HCT116 (cell line): Measurements from ENCODE around the gene TRMO. TPM values are rescaled to one million over a fixed set of nuclear protein-coding genes. Genes with fewer than 3 reads are reported as not detected.

ENCODE experiments used
- ATAC-seq: fragments of 200-7000 bp; cut with Tn5 transposase; 2 replicates; pipeline ENCODE4 v1.9.1; 2020; ENCODE audit warnings: mild to moderate bottlenecking, moderate library complexity
- BruUV-seq: library from RNA; stranded (reverse); fragments of 400-500 nt; replicated peaks from 2 replicates; lab custom pipeline; 2021; lab: Mats Ljungman, UMichigan
- CTCF ChIA-PET: fragments of 300-600 bp; sonication (Branson Sonifier 250); formaldehyde crosslinking; loops from one replicate; lab custom pipeline; 2021; ENCODE audit warnings: antibody characterized with exemption; lab: Charles Lee
- POLR2A ChIA-PET: fragments of 300-600, 350-600 bp; sonication (Branson Sonifier 250); formaldehyde crosslinking; loops from one replicate; lab custom pipeline; 2021; ENCODE audit warnings: antibody characterized with exemption; lab: Charles Lee
- RAD21 ChIA-PET, 2 experiments: fragments of 300-600 bp; sonication (Branson Sonifier 250); formaldehyde crosslinking; loops; one replicate each; lab custom pipeline; 2023; ENCODE audit warnings: low total read pairs in 2 of 2; ENCODE audit not compliant: uncharacterized antibody in 2 of 2, unreplicated experiment in 2 of 2, low non-redundant PET in 1 of 2; lab: Charles Lee
- DNase-seq: peaks from one replicate; pipeline ENCODE4 v3.0.0-alpha.2; 2010; ENCODE audit warnings: low read depth, low spot score
- H2AFZ ChIP-seq: fragments of 200-600 bp; shearing (Covaris generic), sonication (generic); 2 replicates; pipeline ENCODE4 v1.6.1; 2017; ENCODE audit warnings: low read depth, mixed run types, mixed read lengths, antibody characterized with exemption, low read length; ENCODE audit not compliant: poor library complexity, severe bottlenecking
- H3K27ac ChIP-seq: 2 replicates; pipeline ENCODE4 v1.5.1; 2012; ENCODE audit warnings: low read depth, low read length
- H3K27me3 ChIP-seq: fragments of 200-600 bp; sonication (generic); 2 replicates; pipeline ENCODE4 v1.6.1; 2016; ENCODE audit warnings: mixed run types, low read length, mixed read lengths; ENCODE audit not compliant: insufficient read depth
- H3K36me3 ChIP-seq, 2 experiments: fragments of 200-500 bp in 1 of 2; fragments of 200-600 bp in 1 of 2; sonication (Bioruptor generic) in 1 of 2; sonication (generic) in 1 of 2; 2 replicates each; pipeline versions ENCODE4 v1.5.1 to v1.6.1; 2014 to 2016; ENCODE audit warnings: low read length in 2 of 2, inconsistent platforms in 1 of 2, mixed read lengths in 1 of 2, mixed run types in 1 of 2; ENCODE audit not compliant: insufficient read depth in 2 of 2, control insufficient read depth in 1 of 2
- H3K4me1 ChIP-seq, 2 experiments: fragments of 200-600 bp in 1 of 2; sonication (generic) in 1 of 2; 2 replicates each; pipeline versions ENCODE4 v1.5.1 to v1.6.1; 2012 to 2017; ENCODE audit warnings: low read length in 2 of 2, inconsistent platforms in 1 of 2, mild to moderate bottlenecking in 1 of 2, mixed read lengths in 1 of 2, mixed run types in 1 of 2, moderate library complexity in 1 of 2; ENCODE audit not compliant: insufficient read depth in 2 of 2, control insufficient read depth in 1 of 2
- H3K4me2 ChIP-seq: fragments of 200-600 bp; sonication (generic); 2 replicates; pipeline ENCODE4 v1.6.1; 2017; ENCODE audit warnings: mixed run types, low read length, mixed read lengths
- H3K4me3 ChIP-seq, 2 experiments: fragments of 200-600 bp in 1 of 2; sonication (generic) in 1 of 2; replicated peaks in 1 of 2; 2 replicates each; pipeline ENCODE4 v1.5.1; 2011 to 2016; ENCODE audit warnings: low read length in 2 of 2, control low read depth in 1 of 2, low read depth in 1 of 2, mild to moderate bottlenecking in 1 of 2, mixed read lengths in 1 of 2, mixed run types in 1 of 2
- H3K79me2 ChIP-seq: fragments of 200-600 bp; sonication (generic); 2 replicates; pipeline ENCODE4 v1.6.1; 2017; ENCODE audit warnings: mild to moderate bottlenecking, mixed run types, low read length, moderate library complexity, mixed read lengths; ENCODE audit not compliant: insufficient read depth
- H3K9ac ChIP-seq: fragments of 200-600 bp; sonication (generic); 2 replicates; pipeline ENCODE4 v1.6.1; 2016; ENCODE audit warnings: low read length, mixed read lengths
- H3K9me2 ChIP-seq: fragments of 200-600 bp; sonication (generic), shearing (Covaris generic); 2 replicates; pipeline ENCODE4 v1.6.1; 2017; ENCODE audit warnings: mixed run types, mild to moderate bottlenecking, moderate library complexity; ENCODE audit not compliant: insufficient read depth
- H3K9me3 ChIP-seq, 2 experiments: fragments of 200-500 bp in 1 of 2; fragments of 200-600 bp in 1 of 2; sonication (Bioruptor generic) in 1 of 2; sonication (generic) in 1 of 2; 2 replicates each; pipeline ENCODE4 v1.6.1; 2014 to 2017; ENCODE audit warnings: low read length in 2 of 2, mixed read lengths in 2 of 2, inconsistent platforms in 1 of 2, low read depth in 1 of 2, mild to moderate bottlenecking in 1 of 2, mixed run types in 1 of 2, moderate library complexity in 1 of 2; ENCODE audit not compliant: control insufficient read depth in 1 of 2, insufficient read depth in 1 of 2
- H4K20me1 ChIP-seq: fragments of 200-600 bp; sonication (generic), shearing (Covaris generic); 2 replicates; pipeline ENCODE4 v1.6.1; 2017; ENCODE audit warnings: mixed run types, mild to moderate bottlenecking, moderate library complexity; ENCODE audit not compliant: insufficient read depth
- CBX3 ChIP-seq: IDR thresholded peaks from 2 replicates; pipeline ENCODE4 v1.6.1; 2012; ENCODE audit warnings: low read depth
- CEBPB ChIP-seq: IDR thresholded peaks from 2 replicates; pipeline ENCODE4 v1.6.1; 2012; ENCODE audit warnings: low read depth
- EGR1 ChIP-seq: IDR thresholded peaks from 2 replicates; pipeline ENCODE4 v1.6.1; 2012; ENCODE audit warnings: low read depth
- ELF1 ChIP-seq: IDR thresholded peaks from 2 replicates; pipeline ENCODE4 v1.6.1; 2012; ENCODE audit warnings: low read depth, borderline replicate concordance
- EZH2 ChIP-seq: fragments of 200-600 bp; sonication (generic); IDR thresholded peaks from 2 replicates; pipeline ENCODE4 v1.6.1; 2017; ENCODE audit warnings: antibody characterized with exemption, mixed run types
- EZH2phosphoT487 ChIP-seq: fragments of 200-600 bp; IDR thresholded peaks from 2 replicates; pipeline ENCODE4 v1.6.1; 2018; ENCODE audit warnings: antibody characterized with exemption, borderline replicate concordance
- FOSL1 ChIP-seq: IDR thresholded peaks from 2 replicates; pipeline ENCODE4 v1.6.1; 2012; ENCODE audit warnings: low read depth
- POLR2A ChIP-seq: IDR thresholded peaks from 2 replicates; pipeline ENCODE4 v1.7.0; 2011; ENCODE audit warnings: borderline replicate concordance; ENCODE audit not compliant: insufficient read depth, insufficient read length; ENCODE audit errors: extremely low read depth
- POLR2AphosphoS5 ChIP-seq: IDR thresholded peaks from 2 replicates; pipeline ENCODE4 v1.6.1; 2011; ENCODE audit warnings: mild to moderate bottlenecking, low read depth, low read length, moderate library complexity
- RAD21 ChIP-seq: IDR thresholded peaks from 2 replicates; pipeline ENCODE4 v1.6.1; 2012; ENCODE audit warnings: low read depth, mild to moderate bottlenecking
- REST ChIP-seq: IDR thresholded peaks from 2 replicates; pipeline ENCODE4 v1.6.1; 2012; ENCODE audit warnings: low read depth
- SP1 ChIP-seq: IDR thresholded peaks from 2 replicates; pipeline ENCODE4 v1.6.1; 2012; ENCODE audit warnings: low read depth
- ZNF274 ChIP-seq: fragments of 200-500 bp; sonication (Bioruptor generic); IDR thresholded peaks from 2 replicates; pipeline ENCODE4 v1.6.1; 2014; ENCODE audit warnings: mild to moderate bottlenecking, low read depth, low read length, inconsistent platforms
- intact Hi-C: fragments of 100-400 bp; cut with micrococcal nuclease; formaldehyde crosslinking; loops from 2 replicates; pipeline ENCODE4 v1.10.0; 2022
- total RNA-seq: library from RNA; stranded (reverse); gene quantifications from one replicate; pipeline ENCODE4 v1.2.1, GENCODE V29; 2021; ENCODE audit not compliant: unreplicated experiment
- TF ChIP-seq, protein P1 (sequence below): IDR thresholded peaks from 2 replicates; pipeline ENCODE4 v1.6.1; 2011; ENCODE audit warnings: mild to moderate bottlenecking, low read length, moderate library complexity; ENCODE audit not compliant: insufficient replicate concordance; ENCODE audit errors: extremely low read depth
- TF ChIP-seq, protein P2 (sequence below): IDR thresholded peaks from 2 replicates; pipeline ENCODE4 v1.6.1; 2012
- TF ChIP-seq, protein P3 (sequence below), 3 experiments: fragments of 200-600 bp in 1 of 3; sonication (generic) in 1 of 3; IDR thresholded peaks in 2 of 3; conservative IDR thresholded peaks in 1 of 3; 2 replicates each; pipeline ENCODE4 v1.5.1; 2012 to 2017; ENCODE audit warnings: low read depth in 2 of 3, low read length in 2 of 3, antibody characterized with exemption in 1 of 3, borderline replicate concordance in 1 of 3, control low read depth in 1 of 3, mild to moderate bottlenecking in 1 of 3, mixed read lengths in 1 of 3, mixed run types in 1 of 3, moderate library complexity in 1 of 3; ENCODE audit not compliant: insufficient read depth in 1 of 3

The TRMO gene
- total RNA-seq, 1 experiment from 2014 or later, result 10.2 TPM

DNA sequence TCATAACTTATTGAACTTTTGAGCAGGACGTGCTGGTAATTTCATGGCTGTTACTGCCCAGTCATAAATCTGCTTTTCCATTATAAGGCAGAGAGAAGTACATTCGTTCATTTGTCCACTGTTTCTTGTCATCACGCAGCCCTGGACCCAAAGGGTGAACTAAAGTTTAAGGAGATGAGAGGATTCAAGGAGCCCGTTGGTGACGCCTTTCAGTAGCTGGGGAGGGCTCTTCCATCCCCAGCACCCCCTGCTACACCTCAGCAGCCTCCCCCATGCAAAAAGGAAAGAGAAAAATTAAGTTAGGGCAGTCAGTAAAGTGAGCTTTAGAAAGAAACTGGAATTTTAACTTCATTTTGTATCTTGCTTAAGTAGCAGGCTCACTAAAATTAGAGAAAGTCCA lies 66.4 kb downstream of the TRMO start:
- no peak overlapping the region for H3K4me3 ChIP-seq
- H3K27ac ChIP-seq, result no peak overlapping the region
- no peaks in the 10 kb centered on the region for H3K36me3 ChIP-seq
- no peak for DNase-seq
- no peak overlapping the region for H2AFZ ChIP-seq
- no peaks in the 10 kb centered on the region for H3K4me1 ChIP-seq
- H3K79me2 ChIP-seq, result no peaks in the 10 kb centered on the region
- H3K9me2 ChIP-seq, result no peaks in the 10 kb centered on the region
- no peak overlapping the region for H3K4me2 ChIP-seq
- ChIA-PET RAD21 (no interaction called here), CTCF (no interaction called here)
- no TSS peak for BruUV-seq
- no peaks in the 10 kb centered on the region for H3K27me3 ChIP-seq
- no peaks in the 10 kb centered on the region for H3K9me3 ChIP-seq
- ATAC-seq, result no peak
- H3K9ac ChIP-seq, result no peak overlapping the region
- H4K20me1 ChIP-seq, result no peaks in the 10 kb centered on the region
- TF ChIP-seq CBX3 (no peak), REST (no peak), CEBPB (no peak), POLR2AphosphoS5 (no peak), SP1 (no peak), FOSL1 (no peak), EGR1 (no peak), ZNF274 (no peak), EZH2phosphoT487 (no peak), ELF1 (no peak), EZH2 (no peak), RAD21 (no peak), POLR2A (no peak)
- TF ChIP-seq, protein P1, sequence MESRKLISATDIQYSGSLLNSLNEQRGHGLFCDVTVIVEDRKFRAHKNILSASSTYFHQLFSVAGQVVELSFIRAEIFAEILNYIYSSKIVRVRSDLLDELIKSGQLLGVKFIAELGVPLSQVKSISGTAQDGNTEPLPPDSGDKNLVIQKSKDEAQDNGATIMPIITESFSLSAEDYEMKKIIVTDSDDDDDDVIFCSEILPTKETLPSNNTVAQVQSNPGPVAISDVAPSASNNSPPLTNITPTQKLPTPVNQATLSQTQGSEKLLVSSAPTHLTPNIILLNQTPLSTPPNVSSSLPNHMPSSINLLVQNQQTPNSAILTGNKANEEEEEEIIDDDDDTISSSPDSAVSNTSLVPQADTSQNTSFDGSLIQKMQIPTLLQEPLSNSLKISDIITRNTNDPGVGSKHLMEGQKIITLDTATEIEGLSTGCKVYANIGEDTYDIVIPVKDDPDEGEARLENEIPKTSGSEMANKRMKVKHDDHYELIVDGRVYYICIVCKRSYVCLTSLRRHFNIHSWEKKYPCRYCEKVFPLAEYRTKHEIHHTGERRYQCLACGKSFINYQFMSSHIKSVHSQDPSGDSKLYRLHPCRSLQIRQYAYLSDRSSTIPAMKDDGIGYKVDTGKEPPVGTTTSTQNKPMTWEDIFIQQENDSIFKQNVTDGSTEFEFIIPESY, result no peak
- TF ChIP-seq, protein P2, sequence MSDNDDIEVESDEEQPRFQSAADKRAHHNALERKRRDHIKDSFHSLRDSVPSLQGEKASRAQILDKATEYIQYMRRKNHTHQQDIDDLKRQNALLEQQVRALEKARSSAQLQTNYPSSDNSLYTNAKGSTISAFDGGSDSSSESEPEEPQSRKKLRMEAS, result no peak
- TF ChIP-seq, protein P3, sequence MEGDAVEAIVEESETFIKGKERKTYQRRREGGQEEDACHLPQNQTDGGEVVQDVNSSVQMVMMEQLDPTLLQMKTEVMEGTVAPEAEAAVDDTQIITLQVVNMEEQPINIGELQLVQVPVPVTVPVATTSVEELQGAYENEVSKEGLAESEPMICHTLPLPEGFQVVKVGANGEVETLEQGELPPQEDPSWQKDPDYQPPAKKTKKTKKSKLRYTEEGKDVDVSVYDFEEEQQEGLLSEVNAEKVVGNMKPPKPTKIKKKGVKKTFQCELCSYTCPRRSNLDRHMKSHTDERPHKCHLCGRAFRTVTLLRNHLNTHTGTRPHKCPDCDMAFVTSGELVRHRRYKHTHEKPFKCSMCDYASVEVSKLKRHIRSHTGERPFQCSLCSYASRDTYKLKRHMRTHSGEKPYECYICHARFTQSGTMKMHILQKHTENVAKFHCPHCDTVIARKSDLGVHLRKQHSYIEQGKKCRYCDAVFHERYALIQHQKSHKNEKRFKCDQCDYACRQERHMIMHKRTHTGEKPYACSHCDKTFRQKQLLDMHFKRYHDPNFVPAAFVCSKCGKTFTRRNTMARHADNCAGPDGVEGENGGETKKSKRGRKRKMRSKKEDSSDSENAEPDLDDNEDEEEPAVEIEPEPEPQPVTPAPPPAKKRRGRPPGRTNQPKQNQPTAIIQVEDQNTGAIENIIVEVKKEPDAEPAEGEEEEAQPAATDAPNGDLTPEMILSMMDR (IDR thresholded peaks at IDR 0.05 in 2 of 3, conservative IDR thresholded peaks at IDR 0.05 in 1 of 3; ENCODE audit: borderline replicate concordance in 1 of 3, insufficient read depth in 1 of 3, low read depth in 2 of 3, low read length in 2 of 3), result no peak
- TF ChIP-seq, all 23 proteins: peak for 0
- intact Hi-C loops, result no loop called here
- POLR2A ChIA-PET, result no interaction called here
